DOHH2 (cell line): ENCODE measurements around the gene ABCA3.
"Not testable (repeated sequence)": the region's sequence is repeated elsewhere in the genome, so short reads cannot be mapped to it uniquely, and the experiment has no call there.

Experiments
- CTCF ChIP-seq: fragments of 200-600 bp; sonication (generic); IDR thresholded peaks from one replicate; pipeline ENCODE4 v1.5.1; 2014; ENCODE audit warnings: antibody characterized with exemption, mild to moderate bottlenecking, low read depth, low read length; ENCODE audit not compliant: poor library complexity, severe bottlenecking
- EZH2phosphoT487 ChIP-seq: fragments of 200-600 bp; sonication (generic); IDR thresholded peaks from 2 replicates; pipeline ENCODE4 v1.6.1; 2017; ENCODE audit warnings: borderline replicate concordance, mild to moderate bottlenecking, antibody characterized with exemption, low read length, moderate library complexity, mixed read lengths

- TF ChIP-seq CTCF, EZH2phosphoT487: not testable (repeated sequence)
Observed at GRCh38 chr16:2385982-2386381, 45.5 kb upstream of the ABCA3 start.
